Stimulated activated CD8-positive, alpha-beta memory T cell treated with anti-CD3 and anti-CD28 coated beads, Interleukin-4, amount 100 ng/mL, for 4 hours (primary cell): ENCODE measurements around the gene ADGRG6.
"Not testable (repeated sequence)": the region's sequence is repeated elsewhere in the genome, so short reads cannot be mapped to it uniquely, and the experiment has no call there.

ENCODE experiments used
- DNase-seq, 2 donors: peaks; one replicate each; pipeline ENCODE4 v3.0.0-alpha.2; 2020; ENCODE audit warnings: low read depth in 2 of 2, low spot score in 1 of 2

The ADGRG6 gene

GRCh38 chr6:142441716-142442115 is 139.9 kb downstream of the ADGRG6 start:
- DNase-seq, result no peak

GRCh38 chr6:142443102-142443501 is 141.3 kb downstream of the ADGRG6 start:
- no peak for DNase-seq

- DNase-seq, result no peak
These were observed 141.7 kb downstream of the ADGRG6 start for GRCh38 chr6:142443532-142443931.

- DNase-seq, result no peak
These were observed 142.6 kb downstream of the ADGRG6 start for GRCh38 chr6:142444376-142444775.

GRCh38 chr6:142444881-142445301 is 143.1 kb downstream of the ADGRG6 start:
- DNase-seq, result no peak

GRCh38 chr6:142446168-142446567 is 144.4 kb downstream of the ADGRG6 start:
- DNase-seq, result no peak

GRCh38 chr6:142446576-142446975 is 144.8 kb downstream of the ADGRG6 start:
- DNase-seq, result no peak

- no peak for DNase-seq
These were observed 146.4 kb downstream of the ADGRG6 start for GRCh38 chr6:142448091-142448729.

GRCh38 chr6:142450856-142451255 is 149.0 kb downstream of the ADGRG6 start:
- DNase-seq, result not testable (repeated sequence)

- DNase-seq, result no peak
These were observed 151.2 kb downstream of the ADGRG6 start for GRCh38 chr6:142452993-142453392.

GRCh38 chr6:142454196-142454595 is 152.4 kb downstream of the ADGRG6 start:
- not testable (repeated sequence) for DNase-seq

GRCh38 chr6:142454848-142455247 is 153.0 kb downstream of the ADGRG6 start:
- DNase-seq, result not testable (repeated sequence)

GRCh38 chr6:142455957-142456589 is 154.3 kb downstream of the ADGRG6 start:
- DNase-seq, result no peak

- no peak for DNase-seq
These were observed 156.0 kb downstream of the ADGRG6 start for GRCh38 chr6:142457638-142458406.

- no peak for DNase-seq
These were observed 157.0 kb downstream of the ADGRG6 start for GRCh38 chr6:142458836-142459235.

GRCh38 chr6:142459271-142459670 is 157.5 kb downstream of the ADGRG6 start:
- no peak for DNase-seq

GRCh38 chr6:142462260-142462659 is 160.5 kb downstream of the ADGRG6 start:
- DNase-seq, result no peak

GRCh38 chr6:142463988-142464387 is 162.2 kb downstream of the ADGRG6 start:
- DNase-seq, result no peak

- no peak for DNase-seq
These were observed 167.4 kb downstream of the ADGRG6 start for GRCh38 chr6:142469220-142469619.

GRCh38 chr6:142470421-142470820 is 168.6 kb downstream of the ADGRG6 start:
- DNase-seq, result no peak

- no peak for DNase-seq
These were observed 172.9 kb downstream of the ADGRG6 start for GRCh38 chr6:142474531-142475289.
